KBM-7 (cell line): Measurements from ENCODE around the gene CLPTM1.
"Not testable (repeated sequence)": the region's sequence is repeated elsewhere in the genome, so short reads cannot be mapped to it uniquely, and the experiment has no call there.

ENCODE experiments used
- DNase-seq: peaks from one replicate; pipeline ENCODE4 v3.0.0-alpha.2; 2015
- in situ Hi-C: fragments of 300-500 bp; cut with MboI; formaldehyde crosslinking; loops from 2 replicates; pipeline ENCODE4 v1.14.3; 2020; ENCODE audit warnings: low sequenced_read_pairs, low pct_unique_long_range_greater_than_20kb, mixed read lengths

Gene CLPTM1

DNA sequence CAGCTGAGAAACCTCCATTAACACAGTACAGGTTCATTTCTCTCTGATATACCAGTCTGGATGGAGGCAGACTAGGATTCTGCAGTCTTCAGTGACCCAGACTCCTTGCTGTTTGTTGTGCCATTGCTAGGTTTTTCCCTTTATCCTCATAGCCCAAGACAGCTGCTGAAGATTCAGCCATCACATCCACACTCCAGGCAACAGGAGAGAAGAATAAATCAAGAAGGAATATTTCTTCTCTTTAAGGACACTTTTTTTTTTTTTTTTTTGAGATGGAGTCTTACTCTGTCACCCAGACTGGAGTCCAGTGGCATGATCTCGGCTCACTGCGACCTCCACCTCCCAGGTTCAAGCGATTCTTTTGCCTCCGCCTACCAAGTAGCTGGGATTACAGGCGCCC, 14.3 kb downstream of the CLPTM1 start:
- no peak for DNase-seq
- in situ Hi-C loops = no loop called here

DNA sequence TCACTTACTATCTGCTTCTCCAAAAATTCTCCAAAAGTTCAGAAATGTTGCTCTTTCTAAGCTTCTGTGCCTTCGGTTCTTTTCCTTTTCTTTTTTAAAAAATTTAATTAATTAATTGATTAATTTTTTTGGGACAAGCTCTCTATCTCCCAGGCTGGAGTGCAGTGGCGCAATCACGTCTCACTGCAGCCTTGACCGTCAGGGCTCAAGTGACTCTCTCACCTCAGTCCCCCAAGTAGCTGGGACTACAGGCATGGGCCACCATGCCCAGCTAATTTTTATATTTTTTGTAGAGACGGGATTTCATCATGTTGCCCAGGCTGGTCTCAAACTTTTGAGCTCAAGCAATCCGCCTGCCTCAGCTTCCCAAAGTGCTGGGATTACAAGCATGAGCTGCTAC, 16.3 kb downstream of the CLPTM1 start:
- in situ Hi-C loops, DNase-seq: not testable (repeated sequence)

DNA sequence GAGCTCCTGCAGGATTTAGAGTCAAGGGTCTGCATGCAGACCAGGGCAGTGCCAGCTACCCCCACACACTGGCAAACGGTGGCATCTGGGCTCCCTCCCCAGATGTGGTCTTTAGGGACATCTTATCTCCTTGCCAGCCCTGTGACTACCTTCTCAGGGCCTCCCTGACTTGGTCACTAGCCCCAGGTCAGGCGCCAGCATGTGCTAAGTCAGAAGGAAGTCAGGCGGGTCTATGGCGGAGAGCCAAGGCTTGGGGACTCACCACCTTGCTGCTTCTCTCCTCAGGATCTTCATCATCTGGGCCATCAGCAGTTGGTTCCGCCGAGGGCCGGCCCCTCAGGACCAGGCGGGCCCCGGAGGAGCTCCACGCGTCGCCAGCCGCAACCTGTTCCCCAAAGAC, 17.6 kb downstream of the CLPTM1 start:
- DNase-seq = peak; percentile 11
- in situ Hi-C loops = no loop called here

GRCh38 chr19:44973982-44974735, 19.0 kb downstream of the CLPTM1 start:
- in situ Hi-C loops = no loop called here
- DNase-seq = no peak

DNA sequence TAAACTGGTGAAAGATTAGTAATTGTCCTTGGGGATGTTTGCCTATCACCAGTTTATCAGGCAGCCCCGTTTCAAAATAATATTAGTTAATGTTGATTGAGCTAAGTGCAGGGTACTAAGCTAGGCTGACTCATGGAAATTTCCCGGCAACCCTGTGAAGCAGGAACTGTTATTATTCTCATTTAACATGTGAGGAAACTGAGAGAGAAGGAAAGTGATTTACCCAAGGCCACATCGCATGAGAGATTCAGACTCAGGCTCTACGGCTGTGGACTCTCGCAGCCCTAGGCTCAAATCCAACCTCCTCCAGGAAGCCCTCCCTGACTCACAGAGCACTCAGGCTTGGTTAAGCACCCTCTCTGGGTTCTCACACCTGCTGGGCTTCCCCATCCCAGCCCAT, 19.7 kb downstream of the CLPTM1 start:
- DNase-seq = no peak
- in situ Hi-C loops = no loop called here

- no peak for DNase-seq
- in situ Hi-C loops = no loop called here
These were observed 20.3 kb downstream of the CLPTM1 start for GRCh38 chr19:44975444-44975843.

DNA sequence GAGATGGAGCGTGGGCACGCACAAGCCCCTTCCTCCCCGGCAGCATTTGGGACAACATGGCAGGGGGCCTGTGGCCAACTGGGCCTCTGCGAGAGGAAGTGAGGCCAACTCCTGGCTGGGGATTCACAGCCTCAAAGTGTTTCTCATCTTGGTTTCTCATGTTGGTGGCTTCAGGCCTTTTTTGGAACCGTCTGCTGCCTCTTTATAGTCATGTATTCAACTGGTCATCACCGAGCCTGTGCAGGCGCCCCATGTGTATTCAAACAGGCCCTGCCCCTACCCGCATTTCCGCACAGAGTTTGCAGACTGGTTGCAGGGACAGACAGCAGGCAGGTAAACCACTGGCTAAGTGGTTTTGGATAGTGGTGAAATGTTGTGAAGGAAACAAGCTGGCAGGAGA, 28.8 kb downstream of the CLPTM1 start:
- no peak for DNase-seq
- in situ Hi-C loops = no loop called here

- DNase-seq = no peak
These were observed 30.3 kb downstream of the CLPTM1 start for GRCh38 chr19:44985445-44985844.

DNA sequence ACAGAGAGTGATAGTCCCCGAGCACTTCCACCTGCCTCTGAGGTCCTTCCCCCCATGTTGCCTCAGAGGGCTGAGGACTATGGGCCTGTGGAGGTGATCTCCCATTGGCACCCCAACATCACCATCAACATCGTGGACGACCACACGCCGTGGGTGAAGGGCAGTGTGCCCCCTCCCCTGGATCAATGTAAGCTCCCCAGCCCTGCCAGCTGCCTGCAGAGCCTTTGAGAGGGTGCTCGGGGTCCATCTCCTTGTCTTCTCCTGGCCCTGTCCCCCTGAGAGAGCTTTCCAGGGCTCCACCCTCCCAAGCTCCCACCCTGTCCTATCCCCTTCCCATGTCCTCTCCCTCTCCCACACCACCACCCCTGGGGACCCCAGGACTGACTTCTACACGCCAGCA, 31.2 kb downstream of the CLPTM1 start:
- no peak for DNase-seq
- in situ Hi-C loops = no loop called here

More at GRCh38 chr19:44985445-44985844, 30.3 kb downstream of the CLPTM1 start:
- in situ Hi-C loops = no loop called here

DNA sequence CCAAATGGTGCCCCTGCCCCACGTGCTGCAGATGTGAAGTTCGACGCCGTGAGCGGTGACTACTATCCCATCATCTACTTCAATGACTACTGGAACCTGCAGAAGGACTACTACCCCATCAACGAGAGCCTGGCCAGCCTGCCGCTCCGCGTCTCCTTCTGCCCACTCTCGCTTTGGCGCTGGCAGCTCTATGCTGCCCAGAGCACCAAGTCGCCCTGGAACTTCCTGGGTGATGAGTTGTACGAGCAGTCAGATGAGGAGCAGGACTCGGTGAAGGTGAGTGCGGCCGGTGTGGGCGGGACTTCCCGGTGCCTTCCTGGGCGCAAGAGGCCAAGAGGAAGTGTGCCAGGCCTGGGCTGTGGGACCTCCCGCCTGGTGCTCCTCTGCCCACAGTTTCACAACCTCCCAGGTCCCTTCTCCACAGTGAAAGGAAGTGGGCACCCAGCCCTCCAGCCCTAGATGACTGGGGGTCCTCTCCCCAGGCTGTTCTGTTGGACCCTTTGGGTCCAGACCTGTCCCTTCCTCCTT, 32.0 kb downstream of the CLPTM1 start:
- in situ Hi-C loops = no loop called here
- no peak for DNase-seq

GRCh38 chr19:44988273-44988672, 33.1 kb downstream of the CLPTM1 start:
- in situ Hi-C loops = no loop called here
- no peak for DNase-seq

DNA sequence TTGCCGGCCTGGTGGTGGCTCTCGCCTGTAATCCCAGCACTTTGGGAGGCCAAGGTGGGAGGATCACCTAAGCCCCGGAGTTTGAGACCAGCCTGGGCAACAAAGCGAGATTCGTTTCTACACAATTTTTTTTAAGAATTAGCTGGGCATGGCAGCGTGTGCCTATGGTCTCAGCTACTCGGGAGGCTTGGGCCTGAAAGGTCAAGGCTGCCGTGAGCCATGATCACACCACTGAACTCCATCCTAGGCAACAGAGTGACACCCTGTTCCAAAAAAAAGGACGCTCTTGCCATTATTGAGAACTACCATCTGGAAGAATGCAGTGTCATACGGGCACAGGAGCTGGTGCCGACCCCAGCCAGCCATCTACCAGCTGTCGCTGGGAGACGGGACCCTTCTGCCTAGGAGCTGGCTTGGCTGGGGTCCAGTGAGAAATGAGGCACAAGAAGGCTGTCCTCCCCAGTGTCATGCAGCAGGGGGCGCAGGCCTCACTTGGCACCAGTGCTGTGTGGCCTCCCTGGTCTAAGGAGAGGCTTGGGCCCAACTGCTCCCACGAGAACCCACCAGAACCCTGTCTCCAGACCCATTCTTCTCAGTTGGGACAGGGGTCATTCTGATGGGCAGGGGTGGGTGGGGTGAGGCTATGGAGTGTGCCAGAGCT, 33.8 kb downstream of the CLPTM1 start:
- DNase-seq = peak; percentile 65
- in situ Hi-C loops = no loop called here

- in situ Hi-C loops = no loop called here
- no peak for DNase-seq
These were observed 35.3 kb downstream of the CLPTM1 start for GRCh38 chr19:44990459-44990858.

GRCh38 chr19:44990966-44991365, 35.8 kb downstream of the CLPTM1 start:
- in situ Hi-C loops = no loop called here
- DNase-seq = no peak

DNA sequence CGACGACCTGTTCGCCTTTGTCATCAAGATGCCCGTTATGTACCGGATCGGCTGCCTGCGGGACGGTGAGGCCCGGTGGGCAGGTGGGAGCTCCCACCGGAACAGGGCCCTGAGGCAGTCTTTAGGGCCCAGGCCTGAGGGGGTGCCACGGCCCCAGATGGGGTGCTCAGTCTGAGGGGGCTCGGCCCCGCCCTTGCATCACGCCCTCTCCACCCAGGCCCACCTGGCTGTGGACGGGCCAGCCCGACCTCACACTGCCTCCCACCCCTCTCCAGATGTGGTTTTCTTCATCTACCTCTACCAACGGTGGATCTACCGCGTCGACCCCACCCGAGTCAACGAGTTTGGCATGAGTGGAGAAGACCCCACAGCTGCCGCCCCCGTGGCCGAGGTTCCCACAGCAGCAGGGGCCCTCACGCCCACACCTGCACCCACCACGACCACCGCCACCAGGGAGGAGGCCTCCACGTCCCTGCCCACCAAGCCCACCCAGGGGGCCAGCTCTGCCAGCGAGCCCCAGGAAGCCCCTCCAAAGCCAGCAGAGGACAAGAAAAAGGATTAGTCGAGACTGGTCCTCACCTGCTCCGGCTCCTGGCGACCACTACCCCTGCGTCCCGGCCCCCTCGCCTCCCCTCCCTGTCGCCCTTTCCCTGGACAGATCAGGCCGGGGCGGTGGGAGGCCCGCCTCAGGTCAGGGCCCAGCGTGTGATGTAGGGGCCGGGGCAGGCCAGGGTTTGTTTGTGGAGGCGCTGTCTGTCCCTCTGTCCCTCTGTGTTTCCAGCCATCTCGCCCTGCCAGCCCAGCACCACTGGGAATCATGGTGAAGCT, 37.4 kb downstream of the CLPTM1 start:
- in situ Hi-C loops = no loop called here
- DNase-seq = no peak

DNA sequence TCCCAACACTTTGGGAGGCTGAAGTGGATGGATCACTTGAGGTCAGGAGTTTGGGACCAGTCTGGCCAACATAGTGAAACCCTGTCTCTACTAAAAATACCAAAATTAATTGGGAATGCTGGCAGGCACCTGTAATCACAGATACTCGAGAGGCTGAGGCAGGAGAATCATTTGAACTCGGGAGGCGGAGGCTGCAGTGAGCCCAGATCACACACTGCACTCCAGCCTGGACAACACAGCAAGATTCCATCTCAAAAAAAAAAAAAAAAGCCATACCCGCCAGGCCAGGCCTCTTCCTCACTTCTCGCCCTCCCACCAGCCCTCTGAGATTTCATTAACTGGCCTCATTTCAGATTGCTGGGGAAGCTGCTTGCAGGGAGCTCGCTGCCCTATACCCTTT, 38.3 kb downstream of the CLPTM1 start:
- in situ Hi-C loops = no loop called here
- no peak for DNase-seq

- in situ Hi-C loops = no loop called here
- DNase-seq = no peak
These were observed 38.9 kb downstream of the CLPTM1 start for GRCh38 chr19:44993926-44994537.

GRCh38 chr19:44998025-44998424, 42.8 kb downstream of the CLPTM1 start:
- in situ Hi-C loops = no loop called here
- DNase-seq = no peak

DNA sequence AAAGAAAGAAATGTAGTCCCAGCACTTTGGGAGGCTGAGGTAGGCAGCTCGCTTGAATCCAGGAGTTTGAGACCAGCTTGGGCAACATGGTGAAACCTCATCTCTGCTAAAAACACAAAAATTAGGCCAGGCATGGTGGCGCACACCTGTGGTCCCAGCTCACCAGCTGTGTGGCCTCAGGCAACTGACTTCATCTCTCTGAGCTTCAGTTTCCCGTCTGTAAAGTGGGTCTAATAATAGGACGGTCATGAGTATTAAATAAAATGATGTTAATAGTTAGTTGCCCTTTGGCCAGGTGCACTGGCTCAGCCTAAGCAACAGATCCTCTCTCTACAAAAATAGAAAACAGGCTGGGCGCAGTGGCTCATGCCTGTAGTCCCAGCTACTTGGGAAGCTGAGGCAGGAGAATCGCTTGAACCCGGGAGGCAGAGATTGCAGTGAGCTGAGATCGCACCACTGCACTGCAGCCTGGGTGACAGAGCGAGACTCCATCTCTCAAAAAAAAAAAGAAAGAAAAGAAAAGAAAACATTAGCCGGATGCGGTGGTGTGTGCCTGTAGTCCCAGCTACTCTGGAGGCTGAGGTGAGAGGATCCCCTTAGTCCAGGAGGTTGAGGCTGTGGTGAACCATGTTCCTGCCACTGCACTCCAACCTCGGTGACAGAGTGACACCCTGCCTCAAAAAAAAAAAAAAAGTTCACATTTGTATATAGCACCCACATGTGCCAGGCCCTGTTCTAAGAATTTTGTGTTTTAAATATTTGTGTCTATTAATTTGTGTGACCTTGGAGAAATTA, 44.1 kb downstream of the CLPTM1 start:
- in situ Hi-C loops = not testable (repeated sequence)

More for the DNA sequence above, 44.1 kb downstream of the CLPTM1 start:
- not testable (repeated sequence) for DNase-seq
